GM18909 (cell line): ENCODE measurements around the gene SLC25A22.

Experiments
- ATAC-seq: cut with Tn5 transposase; IDR thresholded peaks from one replicate; pipeline ENCODE4 v1.9.1; 2021; ENCODE audit warnings: mild to moderate bottlenecking; ENCODE audit not compliant: unreplicated experiment, poor library complexity

The SLC25A22 gene

GRCh38 chr11:824292-824880, 26.3 kb upstream of the SLC25A22 start:
- ATAC-seq = no peak

DNA sequence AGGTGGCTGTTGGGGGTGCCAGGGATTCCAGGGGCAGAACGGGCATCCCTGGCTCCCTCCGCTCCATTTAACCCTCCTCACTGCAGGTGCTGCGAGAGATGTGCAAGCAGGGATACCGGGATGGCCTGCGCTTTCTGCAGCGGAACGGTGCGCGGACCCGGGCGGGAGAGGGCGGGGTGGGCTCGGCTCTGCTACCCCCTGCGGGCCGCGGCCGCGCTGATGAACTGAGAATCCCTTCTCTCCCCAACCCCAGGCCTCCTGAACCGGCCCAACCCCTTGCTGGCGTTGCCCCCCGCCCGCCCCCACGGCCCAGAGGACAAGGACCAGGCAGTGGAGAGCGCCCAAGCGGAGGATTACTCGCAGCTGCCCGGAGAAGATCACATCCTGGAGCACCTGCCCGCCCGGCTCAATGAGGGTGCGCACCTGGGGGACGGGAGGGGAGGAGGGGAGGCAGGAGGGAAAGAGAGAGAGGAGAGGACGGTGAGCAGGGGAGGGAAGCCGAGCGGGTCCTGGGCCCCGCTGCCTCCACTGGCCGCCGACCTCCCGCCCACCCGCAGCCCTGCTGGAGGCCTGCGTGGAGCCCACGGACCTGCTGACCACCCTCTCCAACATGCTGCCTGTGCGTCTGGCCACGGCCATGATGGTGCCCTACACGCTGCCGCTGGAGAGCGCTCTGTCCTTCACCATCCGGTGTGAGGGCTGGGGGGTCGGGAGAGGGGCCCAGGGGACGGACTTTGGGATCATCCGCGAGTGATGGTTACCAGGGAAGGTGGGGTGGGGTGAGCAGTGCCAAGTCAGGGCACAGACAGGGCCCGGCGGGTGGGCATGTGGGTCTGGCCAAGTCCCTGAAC, 25.6 kb upstream of the SLC25A22 start:
- ATAC-seq = no peak

- no peak for ATAC-seq
Measured at GRCh38 chr11:821512-822371, 23.7 kb upstream of the SLC25A22 start.

DNA sequence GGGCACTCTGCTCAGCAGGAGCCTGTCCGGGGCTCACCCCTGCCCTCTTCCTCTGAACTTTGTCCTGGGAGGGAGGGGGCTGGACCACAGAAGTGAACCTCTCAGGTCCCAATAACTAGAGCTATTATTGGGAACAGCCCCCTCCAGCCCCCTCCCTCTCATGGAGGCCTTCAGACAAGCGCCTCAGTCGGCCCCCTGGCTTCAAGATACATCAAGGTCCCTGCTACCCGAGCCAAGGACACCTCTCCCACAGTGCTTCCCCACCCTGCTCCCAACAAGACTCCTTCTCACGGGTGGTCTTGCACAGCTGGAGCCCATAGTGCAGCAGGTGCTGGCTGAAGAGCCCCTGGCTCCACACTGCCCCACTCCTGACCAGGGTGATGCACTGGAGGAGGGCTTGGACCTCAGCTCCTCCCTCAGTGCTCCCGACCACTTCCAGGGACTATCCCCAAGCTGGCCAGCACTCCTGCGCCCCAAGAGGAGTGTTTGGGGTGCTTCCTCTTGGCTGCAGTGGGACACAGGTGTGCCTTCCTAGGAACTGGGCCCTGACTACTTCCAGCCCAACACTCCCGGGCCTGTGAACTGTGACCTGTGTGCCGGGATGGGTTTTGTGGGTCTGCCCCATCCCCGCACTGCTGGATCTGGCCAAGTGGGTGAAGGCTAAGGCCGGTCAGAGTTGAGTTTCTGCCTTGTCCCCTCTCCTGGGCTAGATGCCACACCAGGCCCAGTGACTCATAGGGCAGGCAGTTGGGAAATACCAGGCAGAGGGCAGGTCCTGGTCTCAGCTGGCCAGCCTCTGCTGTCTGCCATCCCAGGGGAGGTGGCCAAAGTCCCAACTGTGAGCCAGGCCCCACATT, 22.8 kb upstream of the SLC25A22 start:
- no peak for ATAC-seq

DNA sequence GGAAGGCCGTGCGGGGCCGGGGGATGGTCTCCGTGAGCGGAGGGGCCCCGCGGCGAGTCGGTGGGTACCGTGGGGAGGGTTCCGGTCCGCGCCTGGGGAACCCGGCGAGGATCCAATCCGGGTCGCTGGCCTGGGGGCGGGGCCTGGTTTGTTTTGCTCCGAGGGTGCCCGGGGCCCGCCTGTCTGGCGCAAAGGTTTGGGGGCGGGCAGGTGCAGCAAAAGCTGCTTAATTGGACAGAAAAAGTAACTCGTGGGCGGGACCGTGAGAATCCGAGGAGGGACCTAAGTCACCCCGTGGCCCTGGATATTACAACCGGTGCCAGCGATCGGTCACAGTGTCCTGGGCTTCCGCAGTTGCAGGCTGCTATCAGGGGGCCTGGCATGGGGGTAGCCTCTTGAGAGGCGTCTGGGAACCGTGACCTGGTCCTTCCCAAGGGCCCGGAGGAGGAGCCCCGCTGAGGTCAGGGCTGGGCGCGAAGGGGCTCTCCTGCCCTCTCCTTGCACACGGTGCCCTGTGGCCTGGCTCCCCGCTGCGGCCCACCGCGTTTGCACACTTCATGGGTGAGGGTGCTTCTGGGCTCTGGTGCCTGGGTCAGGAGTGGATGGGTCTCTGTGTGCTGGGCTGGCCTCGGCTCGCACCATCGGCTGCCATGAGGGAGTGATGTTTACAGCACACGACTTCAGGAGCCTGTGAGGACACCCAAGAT, 22.0 kb upstream of the SLC25A22 start:
- peak; percentile 67 for ATAC-seq

GRCh38 chr11:819129-819931, 21.2 kb upstream of the SLC25A22 start:
- ATAC-seq = peak; percentile 70

DNA sequence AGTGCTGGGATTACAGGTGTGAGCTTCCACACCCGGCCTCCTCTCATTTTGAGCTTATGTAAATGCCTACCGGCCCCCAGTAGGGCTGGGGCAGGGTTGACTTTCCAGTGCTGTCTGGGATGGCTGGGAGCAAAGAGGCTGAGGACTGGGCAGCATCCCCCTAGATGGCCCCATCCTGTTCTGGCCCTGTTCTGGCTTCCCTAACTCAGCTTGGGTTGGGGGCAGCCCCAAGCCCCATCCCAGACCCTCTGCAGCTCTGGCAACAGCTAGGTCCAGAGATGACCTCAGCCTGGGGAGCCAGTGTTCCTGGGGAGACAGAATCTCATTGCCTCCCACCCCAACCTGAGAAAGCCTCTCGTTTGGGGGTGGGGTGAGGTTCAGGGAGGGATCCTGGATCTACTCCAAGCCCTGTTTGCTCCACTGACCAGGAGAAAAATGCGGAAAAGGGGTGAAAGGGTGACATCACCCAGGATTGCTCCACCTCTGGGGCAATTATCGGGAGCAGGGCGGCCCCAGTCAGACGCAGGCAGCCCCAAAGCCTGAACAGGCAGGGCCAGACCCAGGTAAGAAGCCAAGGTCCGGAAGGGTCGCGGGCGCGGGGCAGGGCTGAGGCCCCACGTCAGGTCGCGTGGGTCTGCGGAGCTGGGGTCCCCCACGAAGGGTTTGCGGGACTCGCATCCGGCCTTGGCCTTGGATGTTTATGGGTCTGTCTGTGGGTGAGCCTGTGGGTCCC, 20.5 kb upstream of the SLC25A22 start, which contains the start of gene PNPLA2:
PNPLA2 (plus strand) TSS at position 519 of the 733 bp plus-strand sequence. CDS start 805 bp downstream, outside the sequence.
- peak; percentile 4 for ATAC-seq

- no peak for ATAC-seq
Measured at GRCh38 chr11:816433-816779, 18.3 kb upstream of the SLC25A22 start.

- no peak for ATAC-seq
Measured at GRCh38 chr11:815675-816432, 17.8 kb upstream of the SLC25A22 start.

DNA sequence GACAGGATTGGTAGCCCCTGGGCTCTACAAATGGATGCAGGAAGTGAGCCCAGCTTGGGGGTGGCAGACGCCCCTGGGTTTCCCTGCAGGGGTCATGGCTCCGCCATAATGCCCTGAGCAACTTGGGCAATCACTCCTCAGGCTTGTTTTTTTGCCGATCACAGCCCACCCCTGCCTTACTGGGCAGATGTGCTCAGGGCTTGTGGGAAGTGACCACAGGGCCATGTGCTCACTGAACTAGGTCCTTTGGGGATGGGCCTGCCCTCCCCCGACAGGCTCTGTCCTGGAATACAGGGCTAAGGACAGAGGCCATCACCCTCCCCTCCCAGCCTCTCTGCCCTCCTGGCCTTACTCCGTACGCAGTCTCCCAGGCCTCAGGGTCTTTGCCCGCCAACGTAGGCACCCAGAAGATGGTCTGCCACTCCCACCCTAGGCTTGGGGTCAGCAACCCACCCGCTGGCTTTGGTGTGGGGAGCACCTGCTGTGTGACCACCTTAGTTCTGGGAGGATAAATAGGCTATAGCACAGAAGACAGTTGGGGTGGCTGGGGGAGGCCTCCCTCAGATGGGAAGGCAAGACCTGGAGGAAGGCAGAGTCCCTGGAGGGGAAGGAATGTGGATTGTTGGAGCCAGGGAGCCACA, 15.5 kb upstream of the SLC25A22 start:
- ATAC-seq = no peak

DNA sequence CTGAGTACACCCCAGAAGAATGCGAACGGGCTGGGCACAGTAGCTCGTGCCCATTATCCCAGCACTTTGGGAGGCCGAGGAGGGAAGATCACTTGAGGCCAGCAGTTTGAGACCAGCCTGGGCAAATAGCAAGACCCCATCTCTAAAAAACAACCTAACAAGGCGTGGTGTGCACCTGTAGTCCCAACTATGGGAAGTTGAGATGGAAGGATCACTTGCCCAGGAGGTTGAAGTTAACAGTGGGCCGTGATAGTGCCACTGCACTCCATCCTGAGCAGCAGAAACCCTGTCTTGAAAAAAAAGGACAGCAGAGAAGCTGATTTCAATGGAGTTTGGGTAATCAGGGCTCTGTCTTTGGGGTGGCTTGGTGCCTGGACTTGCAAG, 15.0 kb upstream of the SLC25A22 start:
- ATAC-seq = no peak

GRCh38 chr11:812390-812789, 14.3 kb upstream of the SLC25A22 start:
- ATAC-seq = no peak

DNA sequence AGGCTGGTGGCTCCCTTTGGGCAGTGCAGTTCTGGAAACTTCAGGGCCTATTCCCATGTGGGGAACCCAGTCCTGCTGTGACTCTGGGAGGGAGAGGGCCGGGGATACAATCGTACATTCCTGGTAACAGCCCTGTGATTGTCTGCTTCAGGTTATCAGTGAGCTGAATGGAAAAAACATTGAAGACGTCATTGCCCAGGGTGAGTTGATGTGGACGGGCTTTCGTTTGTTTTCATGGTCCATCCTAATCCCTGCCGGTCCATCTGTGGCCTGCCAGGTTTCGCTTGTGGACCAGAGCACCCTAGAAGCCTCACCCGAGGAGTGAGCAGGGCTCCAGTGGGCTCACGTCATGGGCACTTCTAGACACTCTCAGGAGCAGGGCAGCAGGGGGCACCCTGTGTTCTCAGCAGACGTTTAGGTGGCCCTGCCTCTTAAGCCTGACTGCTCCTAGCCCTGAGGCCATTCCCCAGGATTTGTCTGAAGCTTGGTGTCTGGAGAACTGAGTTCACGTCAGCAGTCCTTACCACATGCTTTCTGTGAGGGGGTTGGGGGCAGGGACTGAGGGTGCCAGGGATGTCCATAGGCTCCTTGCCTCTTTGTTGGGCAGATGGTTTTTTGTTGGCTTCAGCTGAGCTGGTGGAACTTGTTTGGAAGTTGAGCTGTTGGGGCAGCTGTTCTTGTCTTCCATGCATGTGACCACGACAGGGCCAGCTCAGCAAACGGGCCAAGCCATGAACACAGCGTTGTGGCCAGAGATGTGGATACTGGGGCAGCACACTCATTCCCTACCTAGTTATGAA, 13.6 kb upstream of the SLC25A22 start:
- ATAC-seq = no peak

- ATAC-seq = no peak
Measured at GRCh38 chr11:810040-810567, 12.0 kb upstream of the SLC25A22 start.

GRCh38 chr11:809287-810039, 11.4 kb upstream of the SLC25A22 start, which contains the start of gene RPLP2:
Gene RPLP2 (plus strand): TSS chr11:809967. CDS start chr11:810235, 268 bp downstream.
- ATAC-seq = peak; percentile 73
